ENCODE results near the gene PEA15.

- no peak for TF ChIP-seq CTCF (IDR thresholded peaks at IDR 0.05)
- no peak for TF ChIP-seq ZFX (IDR thresholded peaks at IDR 0.05; ENCODE audit: borderline replicate concordance)
Observed at GRCh38 chr1:160171354-160171753, 33.8 kb upstream of the PEA15 start.
